ENCODE measurements around the gene PDE9A.

Gene PDE9A

DNA sequence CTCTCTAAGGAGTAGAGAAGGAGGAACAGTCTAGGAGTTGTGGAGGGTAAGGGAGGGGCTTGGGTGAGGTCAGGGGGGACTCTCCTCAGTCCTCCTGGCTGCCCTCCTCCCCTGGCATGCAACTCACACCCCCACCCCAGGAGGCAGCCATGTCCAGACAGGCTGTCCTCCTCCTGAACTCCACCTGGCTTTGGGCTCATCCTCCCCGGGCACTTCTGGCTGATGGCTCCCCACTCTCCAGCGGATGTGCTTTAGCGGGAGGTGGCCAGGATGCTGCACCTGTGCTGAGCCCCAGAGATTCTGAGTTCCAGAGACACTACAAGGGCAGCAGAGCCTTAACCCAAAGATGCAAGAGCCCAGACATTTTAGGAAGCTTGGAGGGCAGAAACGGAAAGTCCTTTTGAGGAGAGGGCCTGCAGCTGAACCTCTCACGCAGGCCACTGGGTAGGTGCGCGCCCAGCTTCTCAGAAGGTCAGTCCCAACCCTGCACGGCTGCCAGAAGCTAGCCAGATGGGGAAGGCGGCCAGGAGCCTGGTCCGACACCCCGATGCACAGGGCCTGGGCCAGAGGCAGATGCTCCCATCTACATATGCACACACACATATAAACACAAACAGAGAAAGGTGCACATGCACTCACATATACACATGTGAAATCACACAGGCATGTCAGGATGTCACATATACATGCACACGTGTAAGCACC is 83.4 kb downstream of the PDE9A start:
- FAIRE-seq (no peak), DNase-seq (ENCODE audit: insufficient read length, low spot score) (no peak)
- TF ChIP-seq TAF1 (IDR thresholded peaks at IDR 0.05; ENCODE audit: low read depth, low read length) (no peak), SPI1 (IDR thresholded peaks at IDR 0.05; ENCODE audit: low read depth, low read length) (no peak), POLR2A (IDR thresholded peaks at IDR 0.05; ENCODE audit: low read depth, low read length) (no peak)

DNA sequence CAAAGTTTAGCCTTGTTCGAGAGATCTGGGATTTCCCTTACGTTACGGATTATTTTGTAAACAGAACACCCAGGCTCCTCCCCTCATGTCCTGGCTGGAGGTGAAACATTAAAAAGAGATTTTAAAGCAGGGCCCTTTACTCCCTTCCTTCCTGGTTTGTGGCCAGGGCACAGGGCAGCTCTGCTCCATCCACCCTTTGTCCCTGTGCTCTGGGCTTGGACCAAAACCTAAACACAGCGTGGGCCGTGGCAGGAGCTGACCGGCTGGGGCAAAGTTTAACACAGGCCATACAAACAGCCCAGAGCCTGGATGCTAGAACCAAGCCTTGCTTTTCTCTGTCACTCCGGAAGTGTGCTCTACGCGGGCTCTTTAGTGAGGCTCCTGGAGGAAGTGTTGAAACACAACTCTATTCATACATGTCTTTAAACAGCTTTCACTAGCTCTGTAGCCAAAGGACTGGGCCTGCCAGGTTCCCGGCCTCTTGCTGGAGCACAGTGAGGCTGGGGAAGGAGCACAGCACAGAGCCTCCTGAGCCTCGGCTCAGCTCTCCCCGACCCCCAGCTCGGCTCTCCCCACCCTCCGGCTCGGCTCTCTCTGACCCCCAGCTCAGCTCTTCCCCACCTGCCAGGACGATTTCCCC is 84.7 kb downstream of the PDE9A start:
- DNase-seq (ENCODE audit: insufficient read length, low spot score) = no peak
- TF ChIP-seq POU2F2 (IDR thresholded peaks at IDR 0.05; ENCODE audit: low read depth, low read length) = no peak
- TF ChIP-seq TAF1 (IDR thresholded peaks at IDR 0.05; ENCODE audit: low read depth, low read length) = no peak
- no peak for TF ChIP-seq SPI1 (IDR thresholded peaks at IDR 0.05; ENCODE audit: low read depth, low read length)
- no peak for TF ChIP-seq PAX5 (IDR thresholded peaks at IDR 0.05; ENCODE audit: insufficient read depth, low read length, severe bottlenecking)
- TF ChIP-seq POLR2AphosphoS5 (IDR thresholded peaks at IDR 0.05; ENCODE audit: low read depth, low read length) = no peak
- TF ChIP-seq POLR2A (IDR thresholded peaks at IDR 0.05; ENCODE audit: low read depth, low read length) = no peak
- no peak for FAIRE-seq

DNA sequence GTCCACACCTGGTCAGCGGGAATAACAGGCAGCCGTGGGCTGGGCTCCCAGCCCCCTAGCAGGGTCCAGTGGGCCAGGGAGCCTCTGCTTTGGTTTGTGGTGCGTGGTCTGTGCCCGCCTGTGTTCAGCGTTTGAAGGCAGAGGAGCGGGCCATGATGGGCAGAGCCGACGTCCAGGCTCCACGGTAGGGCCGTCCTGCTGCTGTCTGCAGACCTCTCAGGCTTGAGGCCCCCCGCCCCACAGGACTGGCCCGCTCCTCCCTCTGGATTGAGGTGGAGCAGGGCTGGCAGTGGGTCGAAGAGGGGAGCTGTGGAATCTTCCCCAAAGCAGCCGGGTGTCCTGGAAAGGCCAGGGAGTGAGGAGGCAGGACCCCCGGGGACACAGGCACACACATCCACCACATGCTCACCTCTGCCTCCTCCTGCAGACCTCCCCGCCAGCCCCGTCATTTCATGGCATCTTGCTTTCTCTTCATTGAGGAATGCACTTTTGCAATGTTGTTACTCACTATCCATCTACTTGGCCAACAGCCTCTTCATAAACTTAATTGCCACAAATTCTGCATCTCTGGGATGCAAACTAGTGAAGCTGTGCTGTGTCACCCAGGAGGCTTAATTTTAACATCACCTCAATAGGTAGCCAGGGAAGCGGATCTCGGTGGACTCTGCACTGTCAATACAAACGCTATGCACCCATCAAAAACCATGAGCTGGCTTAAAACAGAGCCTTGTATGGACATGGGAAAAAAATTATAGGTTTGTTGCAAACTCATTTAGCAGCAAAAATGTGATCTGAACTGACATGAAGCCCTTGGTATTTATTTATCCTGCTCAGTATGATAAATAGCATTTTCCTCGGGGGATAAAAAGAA is 85.9 kb downstream of the PDE9A start:
- no peak for DNase-seq (ENCODE audit: insufficient read length, low spot score)
- no peak for TF ChIP-seq TAF1 (IDR thresholded peaks at IDR 0.05; ENCODE audit: low read depth, low read length)
- TF ChIP-seq POU2F2 (IDR thresholded peaks at IDR 0.05; ENCODE audit: low read depth, low read length) = no peak
- TF ChIP-seq PAX5 (IDR thresholded peaks at IDR 0.05; ENCODE audit: insufficient read depth, low read length, severe bottlenecking) = no peak
- TF ChIP-seq SPI1 (IDR thresholded peaks at IDR 0.05; ENCODE audit: low read depth, low read length) = no peak
- no peak for TF ChIP-seq POLR2AphosphoS5 (IDR thresholded peaks at IDR 0.05; ENCODE audit: low read depth, low read length)
- TF ChIP-seq POLR2A (IDR thresholded peaks at IDR 0.05; ENCODE audit: low read depth, low read length) = no peak
- no peak for FAIRE-seq

DNA sequence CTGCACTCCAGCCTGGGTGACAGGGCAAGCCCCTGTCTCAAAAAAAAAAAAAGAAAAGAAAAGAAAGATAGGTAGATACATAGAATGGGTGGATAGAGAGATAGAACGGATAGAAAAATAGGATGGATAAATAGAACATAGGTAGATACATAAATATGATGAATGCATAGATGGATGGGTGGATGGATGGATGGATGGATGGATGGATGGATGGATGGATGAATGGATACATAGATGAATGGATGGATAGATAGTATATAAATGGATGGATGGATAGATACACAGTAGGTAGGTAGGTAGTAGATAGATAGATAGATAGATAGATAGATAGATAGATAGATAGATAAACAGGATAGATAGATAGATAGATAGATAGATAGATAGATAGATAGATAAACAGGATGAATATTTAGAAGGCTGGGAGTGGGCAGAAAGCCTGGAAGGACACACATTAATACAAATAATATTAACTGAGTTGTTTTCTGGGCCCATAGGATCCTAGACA is 87.0 kb downstream of the PDE9A start:
- TF ChIP-seq POLR2AphosphoS5 (IDR thresholded peaks at IDR 0.05; ENCODE audit: low read depth, low read length) = no peak
- TF ChIP-seq POLR2A (IDR thresholded peaks at IDR 0.05; ENCODE audit: low read depth, low read length) = no peak
- no peak for TF ChIP-seq POU2F2 (IDR thresholded peaks at IDR 0.05; ENCODE audit: low read depth, low read length)
- TF ChIP-seq PAX5 (IDR thresholded peaks at IDR 0.05; ENCODE audit: insufficient read depth, low read length, severe bottlenecking) = no peak
- TF ChIP-seq TAF1 (IDR thresholded peaks at IDR 0.05; ENCODE audit: low read depth, low read length) = no peak
- no peak for TF ChIP-seq SPI1 (IDR thresholded peaks at IDR 0.05; ENCODE audit: low read depth, low read length)
- DNase-seq (ENCODE audit: insufficient read length, low spot score) (no peak), FAIRE-seq (no peak)

DNA sequence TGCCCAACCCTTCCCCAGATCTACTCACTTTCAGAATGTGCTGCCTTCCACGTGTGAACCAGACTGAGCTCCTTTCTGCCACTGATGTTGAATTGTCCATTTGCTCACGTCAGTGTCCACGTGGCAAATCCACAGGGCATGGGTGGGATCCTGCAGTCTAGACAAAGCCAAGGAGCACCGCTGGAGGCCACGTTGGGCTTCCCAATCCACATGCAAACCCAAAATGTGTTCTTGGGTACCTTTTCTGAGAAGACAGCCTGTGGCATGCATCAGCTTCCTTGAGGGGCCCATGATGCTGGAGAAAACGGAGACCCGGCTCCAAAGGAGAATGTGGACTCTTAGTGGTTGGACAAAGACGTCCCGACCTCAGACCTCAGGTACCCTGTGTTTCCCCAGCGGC is 87.6 kb downstream of the PDE9A start:
- FAIRE-seq (no peak), DNase-seq (ENCODE audit: insufficient read length, low spot score) (no peak)
- TF ChIP-seq TAF1 (IDR thresholded peaks at IDR 0.05; ENCODE audit: low read depth, low read length) (no peak), POU2F2 (IDR thresholded peaks at IDR 0.05; ENCODE audit: low read depth, low read length) (no peak), SPI1 (IDR thresholded peaks at IDR 0.05; ENCODE audit: low read depth, low read length) (no peak), POLR2AphosphoS5 (IDR thresholded peaks at IDR 0.05; ENCODE audit: low read depth, low read length) (no peak), PAX5 (IDR thresholded peaks at IDR 0.05; ENCODE audit: insufficient read depth, low read length, severe bottlenecking) (no peak), POLR2A (IDR thresholded peaks at IDR 0.05; ENCODE audit: low read depth, low read length) (no peak)

DNA sequence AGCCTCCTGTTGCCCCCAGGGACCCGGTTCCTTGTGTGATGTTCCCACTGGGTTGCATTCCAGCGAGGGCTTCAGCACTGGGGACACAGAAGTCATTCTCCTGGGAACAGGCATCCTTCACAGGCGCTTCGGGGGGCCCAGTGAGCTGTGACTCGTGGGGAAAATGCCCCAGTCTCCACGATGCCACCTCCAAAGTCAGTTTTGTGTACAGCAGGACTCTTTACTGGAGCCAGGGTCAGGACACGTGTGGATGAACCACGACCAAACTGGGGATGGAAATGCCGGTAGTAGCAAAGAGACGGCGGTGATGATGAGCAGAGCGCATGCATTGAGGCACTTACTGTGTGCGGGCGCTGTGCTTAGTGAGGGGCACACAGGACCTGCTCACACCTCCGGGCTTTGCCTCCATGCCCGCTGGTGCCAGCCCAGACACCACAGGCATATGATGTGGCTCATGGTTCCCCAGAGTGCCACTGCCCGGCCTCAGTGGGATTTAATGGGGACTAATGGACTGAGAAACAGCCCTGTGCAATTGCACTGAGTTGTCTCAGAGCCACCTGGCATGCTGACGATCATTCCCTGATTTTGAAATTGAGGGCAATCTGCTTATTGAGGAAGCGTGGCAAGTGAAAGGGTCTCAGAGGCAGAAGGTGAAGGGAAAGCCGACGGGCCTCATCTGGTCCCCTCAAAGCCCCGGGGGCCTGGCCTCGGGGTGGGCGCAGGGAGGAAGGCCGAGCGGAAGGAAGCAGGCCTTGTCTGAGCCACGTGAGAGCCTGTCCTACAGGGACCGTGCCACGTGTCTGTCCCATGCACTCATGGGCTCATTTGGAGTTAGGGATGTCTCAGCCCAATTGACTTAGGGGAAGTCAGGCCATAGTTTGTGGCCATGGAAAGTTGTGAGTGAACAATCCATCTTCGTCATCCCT is 91.4 kb downstream of the PDE9A start:
- DNase-seq (ENCODE audit: insufficient read length, low spot score) (no peak), FAIRE-seq (no peak)
- TF ChIP-seq POU2F2 (IDR thresholded peaks at IDR 0.05; ENCODE audit: low read depth, low read length) = no peak
- no peak for TF ChIP-seq POLR2AphosphoS5 (IDR thresholded peaks at IDR 0.05; ENCODE audit: low read depth, low read length)
- no peak for TF ChIP-seq PAX5 (IDR thresholded peaks at IDR 0.05; ENCODE audit: insufficient read depth, low read length, severe bottlenecking)
- TF ChIP-seq POLR2A (IDR thresholded peaks at IDR 0.05; ENCODE audit: low read depth, low read length) = no peak
- no peak for TF ChIP-seq TAF1 (IDR thresholded peaks at IDR 0.05; ENCODE audit: low read depth, low read length)
- TF ChIP-seq SPI1 (IDR thresholded peaks at IDR 0.05; ENCODE audit: low read depth, low read length) = no peak

DNA sequence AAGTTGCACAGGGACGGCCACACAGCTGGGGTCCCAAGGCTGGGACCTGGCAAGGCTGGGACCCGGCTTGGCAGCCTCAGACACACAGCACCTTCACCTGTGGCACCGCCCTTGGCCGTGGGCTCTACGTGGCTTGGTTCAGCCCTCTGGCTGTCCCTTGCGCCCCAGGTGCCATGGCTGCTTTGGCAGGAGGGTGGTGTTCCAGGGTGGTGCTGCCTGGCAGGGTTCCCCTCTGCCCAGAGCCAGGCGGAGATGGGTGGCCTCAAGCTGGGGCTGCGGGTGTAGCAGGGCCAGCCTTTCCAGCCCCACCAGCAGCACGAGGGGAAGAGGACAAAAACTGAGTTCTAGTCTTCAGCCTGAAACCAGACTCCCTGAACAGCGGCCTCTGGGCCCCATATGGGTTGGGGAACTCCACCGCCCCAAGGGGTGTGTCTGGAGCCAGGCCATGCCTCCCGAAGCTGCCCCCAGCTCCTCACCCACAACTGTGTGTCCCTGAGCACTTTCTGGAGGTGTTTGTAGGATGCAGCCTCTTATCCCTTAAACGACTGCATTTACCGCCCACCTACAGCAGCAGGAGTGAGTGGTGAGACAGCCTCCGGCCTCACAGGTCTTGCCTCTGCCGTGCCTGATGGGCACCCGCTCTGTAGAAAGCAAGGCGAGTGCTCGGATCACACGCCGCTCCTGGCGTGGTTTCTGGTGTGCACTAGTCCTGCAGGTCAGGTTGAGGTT is 92.3 kb downstream of the PDE9A start:
- FAIRE-seq (no peak), DNase-seq (ENCODE audit: insufficient read length, low spot score) (no peak)
- TF ChIP-seq SPI1 (IDR thresholded peaks at IDR 0.05; ENCODE audit: low read depth, low read length) (no peak), TAF1 (IDR thresholded peaks at IDR 0.05; ENCODE audit: low read depth, low read length) (no peak), PAX5 (IDR thresholded peaks at IDR 0.05; ENCODE audit: insufficient read depth, low read length, severe bottlenecking) (no peak), POLR2AphosphoS5 (IDR thresholded peaks at IDR 0.05; ENCODE audit: low read depth, low read length) (no peak), POU2F2 (IDR thresholded peaks at IDR 0.05; ENCODE audit: low read depth, low read length) (no peak), POLR2A (IDR thresholded peaks at IDR 0.05; ENCODE audit: low read depth, low read length) (no peak)

DNA sequence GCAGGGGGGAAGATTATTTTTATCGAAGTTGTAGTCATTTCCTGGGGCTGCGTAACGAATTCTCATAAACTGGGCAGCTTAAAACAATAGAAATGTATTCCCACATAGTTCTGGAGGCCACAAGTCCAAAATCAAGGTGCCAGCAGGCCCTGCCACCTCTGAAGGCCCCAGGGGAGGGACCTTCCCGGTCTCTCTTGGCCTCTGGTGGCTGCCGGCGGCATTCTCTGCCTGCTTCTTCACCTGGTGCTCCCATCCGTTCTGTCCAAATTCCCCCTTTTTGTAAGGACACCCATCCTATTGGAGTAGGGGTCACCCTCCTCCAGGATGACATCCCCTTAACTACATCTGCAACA is 92.8 kb downstream of the PDE9A start:
- DNase-seq (ENCODE audit: insufficient read length, low spot score) (no peak), FAIRE-seq (no peak)
- no peak for TF ChIP-seq PAX5 (IDR thresholded peaks at IDR 0.05; ENCODE audit: insufficient read depth, low read length, severe bottlenecking)
- TF ChIP-seq TAF1 (IDR thresholded peaks at IDR 0.05; ENCODE audit: low read depth, low read length) = no peak
- TF ChIP-seq POU2F2 (IDR thresholded peaks at IDR 0.05; ENCODE audit: low read depth, low read length) = no peak
- TF ChIP-seq POLR2AphosphoS5 (IDR thresholded peaks at IDR 0.05; ENCODE audit: low read depth, low read length) = no peak
- TF ChIP-seq POLR2A (IDR thresholded peaks at IDR 0.05; ENCODE audit: low read depth, low read length) = no peak
- TF ChIP-seq SPI1 (IDR thresholded peaks at IDR 0.05; ENCODE audit: low read depth, low read length) = no peak
